ENCODE data around the gene SERPINB5.

Gene SERPINB5

GRCh38 chr18:63528863-63529492 is 52.2 kb downstream of the SERPINB5 start:
- no peak for DNase-seq (ENCODE audit: low read depth)

- DNase-seq (ENCODE audit: low read depth) = no peak
These were observed 55.7 kb downstream of the SERPINB5 start for GRCh38 chr18:63532471-63532870.

GRCh38 chr18:63534615-63535014 is 57.9 kb downstream of the SERPINB5 start:
- no peak for DNase-seq (ENCODE audit: low read depth)

- no peak for DNase-seq (ENCODE audit: low read depth)
These were observed 63.2 kb downstream of the SERPINB5 start for GRCh38 chr18:63539904-63540510.

GRCh38 chr18:63542069-63542468 is 65.3 kb downstream of the SERPINB5 start, which contains the start of gene SERPINB12:
Gene SERPINB12 (plus strand): TSS chr18:63542369. CDS start chr18:63556160, 13,791 bp downstream.
- no peak for DNase-seq (ENCODE audit: low read depth)

- DNase-seq (ENCODE audit: low read depth) = no peak
These were observed 67.3 kb downstream of the SERPINB5 start for GRCh38 chr18:63544017-63544416.

GRCh38 chr18:63545000-63545399 is 68.2 kb downstream of the SERPINB5 start:
- no peak for DNase-seq (ENCODE audit: low read depth)

GRCh38 chr18:63550068-63550467 is 73.3 kb downstream of the SERPINB5 start:
- no peak for DNase-seq (ENCODE audit: low read depth)

GRCh38 chr18:63551769-63552168 is 75.0 kb downstream of the SERPINB5 start:
- no peak for DNase-seq (ENCODE audit: low read depth)

- DNase-seq (ENCODE audit: low read depth) = no peak
These were observed 75.8 kb downstream of the SERPINB5 start for GRCh38 chr18:63552581-63552980.

GRCh38 chr18:63553081-63553480 is 76.3 kb downstream of the SERPINB5 start:
- no peak for DNase-seq (ENCODE audit: low read depth)

All from stimulated activated CD8-positive, alpha-beta memory T cell treated with anti-CD3 and anti-CD28 coated beads, Interleukin-7, amount 100 ng/mL, for 24 hours (primary cell).